H1 (cell line): ENCODE data around the gene OR1K1. TPM values are rescaled to one million over a fixed set of nuclear protein-coding genes. Genes with fewer than 3 reads are reported as not detected.

ENCODE experiments used
- CTCF ChIA-PET: fragments of 300-600 bp; sonication (Branson Sonifier 250); formaldehyde crosslinking; loops from one replicate; lab custom pipeline; 2021; ENCODE audit not compliant: partially characterized antibody; lab: Charles Lee
- POLR2A ChIA-PET: fragments of 300-600 bp; sonication (Branson Sonifier 250); formaldehyde crosslinking; loops from one replicate; lab custom pipeline; 2021; ENCODE audit warnings: inconsistent platforms; ENCODE audit not compliant: partially characterized antibody; lab: Charles Lee
- DNase-seq, 2 experiments: peaks; one replicate each; pipeline versions ENCODE4 v3.0.0 to v3.0.0-alpha.2; 2010 to 2022; ENCODE audit warnings: low spot score in 2 of 2, low read depth in 1 of 2, mixed read lengths in 1 of 2
- FAIRE-seq: peaks from 2 replicates; lab custom pipeline; 2011; peaks lifted over from hg19 to GRCh38; lab: Jason Lieb, UNC
- H2AFZ ChIP-seq: 2 replicates; pipeline ENCODE4 v1.8.1; 2012; ENCODE audit warnings: low read length, inconsistent platforms
- H2AK5ac ChIP-seq: 2 replicates; pipeline ENCODE4 v1.6.1; 2013; ENCODE audit warnings: low read depth, low read length
- H2BK120ac ChIP-seq: replicated peaks from 2 replicates; pipeline ENCODE3; 2013; ENCODE audit warnings: low read depth, low read length, inconsistent platforms
- H2BK12ac ChIP-seq: 2 replicates; pipeline ENCODE4 v1.6.1; 2013; ENCODE audit warnings: low read depth, low read length
- H2BK15ac ChIP-seq: 2 replicates; pipeline ENCODE4 v1.6.1; 2013; ENCODE audit warnings: low read length
- H2BK20ac ChIP-seq: 2 replicates; pipeline ENCODE4 v1.6.1; 2013; ENCODE audit warnings: low read length
- H2BK5ac ChIP-seq: 2 replicates; pipeline ENCODE4 v1.6.1; 2013; ENCODE audit warnings: low read depth, low read length
- H3K14ac ChIP-seq: 2 replicates; pipeline ENCODE4 v1.6.1; 2013; ENCODE audit warnings: inconsistent platforms; ENCODE audit not compliant: insufficient read length
- H3K18ac ChIP-seq: 2 replicates; pipeline ENCODE4 v1.6.1; 2013; ENCODE audit warnings: low read length; ENCODE audit errors: extremely low read depth
- H3K23ac ChIP-seq: 2 replicates; pipeline ENCODE4 v1.6.1; 2013; ENCODE audit warnings: inconsistent platforms; ENCODE audit not compliant: insufficient read length
- H3K23me2 ChIP-seq: 2 replicates; pipeline ENCODE4 v1.6.1; 2013; ENCODE audit warnings: low read depth, low read length
- H3K27ac ChIP-seq: 2 replicates; pipeline ENCODE4 v1.6.1; 2011; ENCODE audit warnings: low read depth, low read length, inconsistent platforms
- H3K27me3 ChIP-seq, 4 experiments: replicated peaks in 1 of 4; 1 replicate in 1 of 4; 2 replicates in 3 of 4; pipeline versions ENCODE4 v1.6.1 to v1.8.1; 2011 to 2013; ENCODE audit warnings: low read length in 3 of 4, mild to moderate bottlenecking in 3 of 4, inconsistent platforms in 2 of 4, mixed read lengths in 2 of 4, moderate library complexity in 1 of 4; ENCODE audit not compliant: control insufficient read depth in 3 of 4, insufficient read depth in 3 of 4; ENCODE audit errors: extremely low read depth in 1 of 4
- H3K36me3 ChIP-seq, 4 experiments: 2 replicates each; pipeline versions ENCODE4 v1.6.1 to v1.8.1; 2011 to 2013; ENCODE audit warnings: mild to moderate bottlenecking in 4 of 4, low read length in 3 of 4, moderate library complexity in 2 of 4, control low read depth in 1 of 4, inconsistent platforms in 1 of 4; ENCODE audit not compliant: insufficient read depth in 4 of 4, control insufficient read depth in 2 of 4
- H3K4ac ChIP-seq: replicated peaks from 2 replicates; pipeline ENCODE3; 2013; ENCODE audit warnings: low read length, low read depth, mixed read lengths, inconsistent platforms; ENCODE audit not compliant: insufficient read length
- H3K4me1 ChIP-seq, 4 experiments: replicated peaks in 1 of 4; 1 replicate in 1 of 4; 2 replicates in 3 of 4; pipeline versions ENCODE4 v1.6.1 to v1.8.1; 2011 to 2013; ENCODE audit warnings: low read length in 3 of 4, inconsistent platforms in 2 of 4, mixed read lengths in 1 of 4; ENCODE audit not compliant: insufficient read depth in 4 of 4, control insufficient read depth in 3 of 4
- H3K4me2 ChIP-seq, 2 experiments: 2 replicates each; pipeline versions ENCODE4 v1.6.1 to v1.8.1; 2011 to 2013; ENCODE audit warnings: low read depth in 2 of 2, low read length in 2 of 2, control low read depth in 1 of 2, inconsistent platforms in 1 of 2, mild to moderate bottlenecking in 1 of 2; ENCODE audit not compliant: insufficient read depth in 1 of 2
- H3K4me3 ChIP-seq, 4 experiments: fragments of 200-600, 300-600 bp in 1 of 4; sonication (generic), shearing (Covaris generic), sonication (Bioruptor Twin) in 1 of 4; 2 replicates each; pipeline versions ENCODE4 v1.5.1 to v1.8.1; 2011 to 2016; ENCODE audit warnings: low read length in 4 of 4, low read depth in 3 of 4, control low read depth in 2 of 4, inconsistent platforms in 2 of 4, mild to moderate bottlenecking in 2 of 4, mixed read lengths in 1 of 4, moderate library complexity in 1 of 4; ENCODE audit not compliant: insufficient read depth in 2 of 4; ENCODE audit errors: extremely low read depth in 1 of 4
- H3K56ac ChIP-seq: replicated peaks from 2 replicates; pipeline ENCODE3; 2013; ENCODE audit warnings: low read depth, mild to moderate bottlenecking, mixed read lengths, low read length, inconsistent platforms; ENCODE audit not compliant: insufficient read length
- H3K79me1 ChIP-seq: 2 replicates; pipeline ENCODE4 v1.6.1; 2013; ENCODE audit warnings: low read depth, low read length, control low read depth
- H3K79me2 ChIP-seq, 2 experiments: 2 replicates each; pipeline versions ENCODE4 v1.6.1 to v1.8.1; 2012 to 2013; ENCODE audit warnings: low read length in 2 of 2, mild to moderate bottlenecking in 2 of 2, inconsistent platforms in 1 of 2; ENCODE audit not compliant: insufficient read depth in 2 of 2, control insufficient read depth in 1 of 2
- H3K9ac ChIP-seq, 4 experiments: replicated peaks in 1 of 4; 1 replicate in 1 of 4; 2 replicates in 3 of 4; pipeline versions ENCODE4 v1.6.1 to v1.8.1; 2011 to 2013; ENCODE audit warnings: low read depth in 3 of 4, low read length in 3 of 4, control low read depth in 2 of 4, mild to moderate bottlenecking in 2 of 4, moderate library complexity in 2 of 4, inconsistent platforms in 1 of 4; ENCODE audit errors: extremely low read depth in 1 of 4
- H3K9me3 ChIP-seq, 2 experiments: 2 replicates each; pipeline versions ENCODE4 v1.6.1 to v1.8.1; 2012 to 2013; ENCODE audit warnings: mild to moderate bottlenecking in 2 of 2, moderate library complexity in 2 of 2, control low read depth in 1 of 2, inconsistent platforms in 1 of 2, low read depth in 1 of 2, low read length in 1 of 2, mixed read lengths in 1 of 2; ENCODE audit not compliant: insufficient read depth in 2 of 2
- H4K20me1 ChIP-seq, 2 experiments: replicated peaks in 1 of 2; 2 replicates each; pipeline versions ENCODE3 to v1.8.1; 2011 to 2013; ENCODE audit warnings: inconsistent platforms in 2 of 2, low read length in 2 of 2, mild to moderate bottlenecking in 1 of 2; ENCODE audit not compliant: insufficient read depth in 2 of 2, control insufficient read depth in 1 of 2
- H4K5ac ChIP-seq: 2 replicates; pipeline ENCODE4 v1.6.1; 2013; ENCODE audit warnings: low read length, low read depth, mixed read lengths, inconsistent platforms; ENCODE audit not compliant: insufficient read length
- H4K8ac ChIP-seq: 2 replicates; pipeline ENCODE4 v1.8.0; 2013; ENCODE audit warnings: mild to moderate bottlenecking, moderate library complexity, low read length, inconsistent platforms; ENCODE audit not compliant: insufficient read depth; ENCODE audit errors: extremely low read depth
- H4K91ac ChIP-seq: replicated peaks from 2 replicates; pipeline ENCODE3; 2013; ENCODE audit warnings: low read length, mixed read lengths, inconsistent platforms; ENCODE audit not compliant: insufficient read length
- ASH2L ChIP-seq: fragments of 200-600, 300-600 bp; sonication (generic); IDR thresholded peaks from one replicate; pipeline ENCODE4 v1.7.1; 2017; ENCODE audit warnings: low read length
- ATF3 ChIP-seq: IDR thresholded peaks from 2 replicates; pipeline ENCODE4 v1.6.1; 2011; ENCODE audit warnings: low read depth, mild to moderate bottlenecking, low read length; ENCODE audit not compliant: insufficient read depth
- BACH1 ChIP-seq: IDR thresholded peaks from 2 replicates; pipeline ENCODE4 v1.6.1; 2012; ENCODE audit warnings: low read length, improper control_type of control experiment
- CBX5 ChIP-seq: fragments of 300-800, 300-1000 bp; sonication (generic); IDR thresholded peaks from 2 replicates; pipeline ENCODE4 v1.7.1; 2016; ENCODE audit warnings: antibody characterized with exemption, low read length, low read depth
- MAX ChIP-seq: IDR thresholded peaks from 2 replicates; pipeline ENCODE4 v1.6.1; 2012; ENCODE audit warnings: inconsistent platforms
- PHF8 ChIP-seq: fragments of 200-600 bp; sonication (generic); conservative IDR thresholded peaks from 2 replicates; pipeline ENCODE4 v1.7.1; 2012; ENCODE audit warnings: low read depth, mild to moderate bottlenecking, inconsistent platforms, low read length, moderate library complexity
- RBBP5 ChIP-seq: IDR thresholded peaks from 2 replicates; pipeline ENCODE4 v1.7.1; 2012; ENCODE audit warnings: low read depth, mild to moderate bottlenecking, inconsistent platforms, low read length, moderate library complexity, borderline replicate concordance
- RNF2 ChIP-seq: fragments of 200-900, 300-1000 bp; sonication (generic); IDR thresholded peaks from 2 replicates; pipeline ENCODE4 v1.7.1; 2016; ENCODE audit warnings: borderline replicate concordance, low read depth, mild to moderate bottlenecking, antibody characterized with exemption, low read length; ENCODE audit not compliant: poor library complexity, severe bottlenecking; ENCODE audit errors: missing control alignments
- RXRA ChIP-seq: IDR thresholded peaks from 2 replicates; pipeline ENCODE4 v1.6.1; 2011; ENCODE audit warnings: low read depth, mild to moderate bottlenecking, low read length, moderate library complexity; ENCODE audit not compliant: insufficient read depth
- SIRT6 ChIP-seq: IDR thresholded peaks from one replicate; pipeline ENCODE4 v1.7.1; 2012; ENCODE audit warnings: low read length, inconsistent platforms
- SIX5 ChIP-seq: IDR thresholded peaks from 2 replicates; pipeline ENCODE4 v1.6.1; 2011; ENCODE audit warnings: mild to moderate bottlenecking, low read depth, low read length
- SP4 ChIP-seq: IDR thresholded peaks from 2 replicates; pipeline ENCODE4 v1.6.1; 2012; ENCODE audit warnings: low read length, inconsistent platforms
- TEAD4 ChIP-seq: IDR thresholded peaks from 2 replicates; pipeline ENCODE4 v1.6.1; 2012; ENCODE audit warnings: low read depth, low read length, inconsistent platforms, mixed read lengths
- ZNF274 ChIP-seq: IDR thresholded peaks from 2 replicates; pipeline ENCODE4 v1.7.0; 2012; ENCODE audit warnings: low read length, borderline replicate concordance; ENCODE audit errors: extremely low read depth
- WGBS, 2 experiments: shearing (Covaris generic) in 1 of 2; methylation state at CpG; one replicate each; pipeline versions ENCODE4 v1.1.6 to v1.1.7; 2013 to 2015; ENCODE audit warnings: low lambda C conversion rate in 2 of 2, mixed read lengths in 2 of 2, inconsistent platforms in 1 of 2, low coverage in 1 of 2, missing lambda C conversion rate in 1 of 2; ENCODE audit not compliant: insufficient replicate concordance in 2 of 2, insufficient coverage in 1 of 2, insufficient read length in 1 of 2; ENCODE audit errors: extremely low coverage in 1 of 2, missing lambda C conversion rate in 1 of 2; 5-methylcytosine and 5-hydroxymethylcytosine counted together
- polyA plus RNA-seq, 7 experiments: library from polyadenylated mRNA; depleted of rRNA in 3 of 7; stranded (reverse) in 5 of 7; unstranded in 2 of 7; fragments of >200 nt in 5 of 7; fragments of 200-250 nt in 2 of 7; gene quantifications; 1 replicate in 5 of 7; 2 replicates in 1 of 7; 4 replicates in 1 of 7; pipeline versions ENCODE4 v1.2.1 to v1.2.3, GENCODE V29; 2011 to 2013; ENCODE audit warnings: missing spikeins in 2 of 7, mixed read lengths in 2 of 7
- total RNA-seq: library from RNA; stranded (reverse); fragmentation: NEBNext Ultra II Directional; extraction: Animal tissue kit (Norgen Biotek cat#: 25700); gene quantifications from 2 replicates; pipeline ENCODE4 v1.2.1, GENCODE V29; 2021

The OR1K1 gene
- total and polyA plus RNA-seq, 2 of the 8 experiments (the other 6 are each of a cell fraction or from before 2014, with no cell fraction given): not detected

- Histone ChIP-seq H2BK12ac (no peak overlapping the region), H3K4ac (no peak overlapping the region), H3K23me2 (no peaks in the 10 kb centered on the region), H2AFZ (no peak overlapping the region), H3K79me1 (no peaks in the 10 kb centered on the region), H3K27me3 (no peaks in the 10 kb centered on the region), H4K20me1 (no peaks in the 10 kb centered on the region), H3K27ac (no peak overlapping the region), H3K4me3 (no peak overlapping the region), H2BK120ac (no peak overlapping the region), H4K5ac (no peak overlapping the region), H3K4me2 (no peak overlapping the region), H3K14ac (no peak overlapping the region), H2BK5ac (no peak overlapping the region), H3K23ac (no peak overlapping the region), H3K9me3 (peaks cover 49 to 52% of the 10 kb centered on the region in 2 experiments), H3K36me3 (no peaks in the 10 kb centered on the region; a peak in 1 of 8 replicates), H2BK20ac (no peak overlapping the region), H4K91ac (no peak overlapping the region), H3K9ac (no peak overlapping the region), H2AK5ac (no peak overlapping the region), H3K56ac (no peak overlapping the region), H3K79me2 (no peaks in the 10 kb centered on the region), H4K8ac (no peak overlapping the region), H3K18ac (no peak overlapping the region), H3K4me1 (no peaks in the 10 kb centered on the region), H2BK15ac (no peak overlapping the region)
- POLR2A ChIA-PET: no interaction called here
- CTCF ChIA-PET: no interaction called here
- DNase-seq (no peak), FAIRE-seq (no peak)
- 75% methylated on average over 4 of the region's 4 CpGs; no CpG with 5 or more reads in 1 of the 2 experiments for WGBS, 2 experiments
- no peak for TF ChIP-seq CBX5
- TF ChIP-seq SIRT6: no peak
- no peak for TF ChIP-seq ZNF274
- TF ChIP-seq ASH2L: no peak
- TF ChIP-seq PHF8: no peak
- no peak for TF ChIP-seq TEAD4
- TF ChIP-seq BACH1: no peak
- TF ChIP-seq ATF3: no peak
- TF ChIP-seq RNF2: no peak
- TF ChIP-seq SP4: no peak
- no peak for TF ChIP-seq SIX5
- no peak for TF ChIP-seq MAX
- no peak for TF ChIP-seq RBBP5
- TF ChIP-seq RXRA: no peak
Observed at GRCh38 chr9:122780026-122780425, 19.9 kb upstream of the OR1K1 start.
